ENCODE results near the gene NHERF1. TPM values are rescaled to one million over a fixed set of nuclear protein-coding genes. Genes with fewer than 3 reads are reported as not detected.
A peak's percentile ranks its signal among the peaks of the same experiment; 100 is the strongest.

Gene NHERF1
- total and polyA plus RNA-seq, 2 of the 8 experiments (the other 6 are each of a cell fraction or from before 2014, with no cell fraction given) = 92.9 to 99.2 TPM

DNA sequence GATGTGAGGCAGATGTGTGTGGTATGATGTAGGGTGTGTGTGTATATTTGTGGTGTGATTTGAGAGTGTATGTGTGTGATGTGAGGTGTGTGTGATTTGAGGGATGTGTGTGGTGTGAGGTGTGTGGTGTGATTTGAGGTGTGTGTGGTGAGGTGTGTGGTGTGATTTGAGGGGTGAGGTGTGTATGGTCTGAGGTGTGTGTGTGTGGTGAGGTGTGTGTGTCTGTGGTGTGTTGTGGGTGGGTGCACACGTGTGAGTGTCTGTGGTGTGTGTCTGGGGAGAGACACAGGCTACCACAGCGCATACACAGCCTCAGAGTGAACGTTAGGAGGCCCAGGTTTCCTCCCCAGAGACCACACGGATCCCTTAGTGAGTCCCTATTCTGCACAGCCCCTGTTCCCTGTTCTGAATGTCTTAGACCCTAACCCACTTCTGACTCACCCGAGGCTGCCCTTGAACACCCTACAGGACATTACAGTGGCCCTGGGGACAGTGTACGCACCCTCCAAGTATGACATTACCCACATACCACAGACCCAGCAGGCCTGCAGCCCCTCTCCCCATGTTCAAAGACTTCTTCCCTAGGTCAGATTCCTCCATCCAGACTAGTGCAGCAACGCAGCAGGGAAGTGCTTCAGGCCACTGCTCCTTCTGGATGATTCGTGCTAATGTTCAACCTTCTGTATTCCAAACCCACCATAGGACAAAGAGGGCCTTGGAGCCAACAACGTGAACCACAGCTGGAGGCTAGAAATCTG, 14.9 kb upstream of the NHERF1 start:
- Histone ChIP-seq H3K4ac (replicated peaks; ENCODE audit: insufficient read length, low read depth, low read length) (no peak overlapping the region), H4K5ac (ENCODE audit: insufficient read length, low read depth, low read length) (no peak overlapping the region), H2BK15ac (ENCODE audit: low read length) (peak overlapping the region; percentile 88; the same call in 1 of the 2 replicates), H4K8ac (ENCODE audit: extremely low read depth, insufficient read depth, low read length) (no peak overlapping the region), H3K4me1 (replicated peaks in 1 of 4; ENCODE audit: control insufficient read depth in 3 of 4, insufficient read depth in 4 of 4, low read length in 3 of 4) (peaks cover 5 to 15% (median 9%) of the 10 kb centered on the region in 4 experiments), H3K14ac (ENCODE audit: insufficient read length) (no peak overlapping the region), H3K79me2 (ENCODE audit: control insufficient read depth in 1 of 2, insufficient read depth in 2 of 2, low read length in 2 of 2) (no peaks in the 10 kb centered on the region), H3K9ac (replicated peaks in 1 of 4; ENCODE audit: extremely low read depth in 1 of 4, low read depth in 3 of 4, low read length in 3 of 4) (0 out of 7 replicates have a peak overlapping the region, but pooled peaks of 1 of the 4 experiments have one; percentile 14), H3K27me3 (replicated peaks in 1 of 4; ENCODE audit: control insufficient read depth in 3 of 4, extremely low read depth in 1 of 4, insufficient read depth in 3 of 4, low read length in 3 of 4) (peaks cover 0 to 8% (median 2%) of the 10 kb centered on the region in 4 experiments; a peak in 3 of 7 replicates), H3K4me3 (ENCODE audit: extremely low read depth in 1 of 4, insufficient read depth in 2 of 4, low read depth in 3 of 4, low read length in 4 of 4) (no peak overlapping the region), H2BK120ac (replicated peaks; ENCODE audit: low read depth, low read length) (no peak overlapping the region), H2BK20ac (ENCODE audit: low read length) (0 out of 2 replicates have a peak overlapping the region, but pooled peaks have one; percentile 43), H3K79me1 (ENCODE audit: low read depth, low read length) (no peaks in the 10 kb centered on the region), H4K20me1 (replicated peaks in 1 of 2; ENCODE audit: control insufficient read depth in 1 of 2, insufficient read depth in 2 of 2, low read length in 2 of 2) (peaks cover 0 to 7% of the 10 kb centered on the region in 2 experiments), H2AK5ac (ENCODE audit: low read depth, low read length) (peak overlapping the region; percentile 78; the same call in 1 of the 2 replicates), H3K23me2 (ENCODE audit: low read depth, low read length) (peaks cover 20% of the 10 kb centered on the region; the same call in 1 of the 2 replicates), H2BK12ac (ENCODE audit: low read depth, low read length) (peak overlapping the region; percentile 65; the same call in 1 of the 2 replicates), H4K91ac (replicated peaks; ENCODE audit: insufficient read length, low read length) (no peak overlapping the region), H2AFZ (ENCODE audit: low read length) (no peak overlapping the region), H3K56ac (replicated peaks; ENCODE audit: insufficient read length, low read depth, low read length) (peak overlapping the region; percentile 92), H2BK5ac (ENCODE audit: low read depth, low read length) (no peak overlapping the region), H3K36me3 (ENCODE audit: control insufficient read depth in 2 of 4, insufficient read depth in 4 of 4, low read length in 3 of 4) (no peaks in the 10 kb centered on the region), H3K27ac (ENCODE audit: low read depth, low read length) (no peak overlapping the region), H3K23ac (ENCODE audit: insufficient read length) (no peak overlapping the region), H3K4me2 (ENCODE audit: insufficient read depth in 1 of 2, low read depth in 2 of 2, low read length in 2 of 2) (no peak overlapping the region), H3K9me3 (ENCODE audit: insufficient read depth in 2 of 2, low read depth in 1 of 2, low read length in 1 of 2) (peaks cover 0 to 4% of the 10 kb centered on the region in 2 experiments; a peak in 1 of 4 replicates), H3K18ac (ENCODE audit: extremely low read depth, low read length) (no peak overlapping the region)
- DNase-seq (ENCODE audit: low read depth in 1 of 2, low spot score in 2 of 2) = no peak
- CTCF ChIA-PET (ENCODE audit: partially characterized antibody) = interaction anchor here (4.9 kb wide), 1 partner anchor 12 kb away, joined by 50 read pairs; no protein-coding TSS in a partner anchor
- POLR2A ChIA-PET (ENCODE audit: partially characterized antibody) = no interaction called here
- FAIRE-seq = no peak
- WGBS, 2 experiments (ENCODE audit: extremely low coverage in 1 of 2, insufficient coverage in 1 of 2, insufficient read length in 1 of 2, insufficient replicate concordance in 2 of 2, low coverage in 1 of 2, low lambda C conversion rate in 2 of 2, missing lambda C conversion rate in 1 of 2) = 89% methylated on average over 9 of the region's 9 CpGs; no CpG with 5 or more reads in 1 of the 2 experiments
- TF ChIP-seq BCL11A (IDR thresholded peaks at IDR 0.05; ENCODE audit: low read depth in 2 of 2, low read length in 2 of 2) = no peak
- no peak for TF ChIP-seq ZNF274 (IDR thresholded peaks at IDR 0.05; ENCODE audit: borderline replicate concordance, extremely low read depth, low read length)
- TF ChIP-seq CEBPB (IDR thresholded peaks at IDR 0.05; ENCODE audit: low read depth, low read length) = no peak
- TF ChIP-seq, protein P1, sequence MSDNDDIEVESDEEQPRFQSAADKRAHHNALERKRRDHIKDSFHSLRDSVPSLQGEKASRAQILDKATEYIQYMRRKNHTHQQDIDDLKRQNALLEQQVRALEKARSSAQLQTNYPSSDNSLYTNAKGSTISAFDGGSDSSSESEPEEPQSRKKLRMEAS (IDR thresholded peaks at IDR 0.05) = no peak
- no peak for TF ChIP-seq EZH2 (IDR thresholded peaks at IDR 0.05; ENCODE audit: low read depth, low read length, severe bottlenecking)
- TF ChIP-seq SUZ12 (IDR thresholded peaks at IDR 0.05; ENCODE audit: low read length) = no peak
- no peak for TF ChIP-seq GABPA (IDR thresholded peaks at IDR 0.05; ENCODE audit: borderline replicate concordance, insufficient read depth, low read length)
- TF ChIP-seq, protein P2, sequence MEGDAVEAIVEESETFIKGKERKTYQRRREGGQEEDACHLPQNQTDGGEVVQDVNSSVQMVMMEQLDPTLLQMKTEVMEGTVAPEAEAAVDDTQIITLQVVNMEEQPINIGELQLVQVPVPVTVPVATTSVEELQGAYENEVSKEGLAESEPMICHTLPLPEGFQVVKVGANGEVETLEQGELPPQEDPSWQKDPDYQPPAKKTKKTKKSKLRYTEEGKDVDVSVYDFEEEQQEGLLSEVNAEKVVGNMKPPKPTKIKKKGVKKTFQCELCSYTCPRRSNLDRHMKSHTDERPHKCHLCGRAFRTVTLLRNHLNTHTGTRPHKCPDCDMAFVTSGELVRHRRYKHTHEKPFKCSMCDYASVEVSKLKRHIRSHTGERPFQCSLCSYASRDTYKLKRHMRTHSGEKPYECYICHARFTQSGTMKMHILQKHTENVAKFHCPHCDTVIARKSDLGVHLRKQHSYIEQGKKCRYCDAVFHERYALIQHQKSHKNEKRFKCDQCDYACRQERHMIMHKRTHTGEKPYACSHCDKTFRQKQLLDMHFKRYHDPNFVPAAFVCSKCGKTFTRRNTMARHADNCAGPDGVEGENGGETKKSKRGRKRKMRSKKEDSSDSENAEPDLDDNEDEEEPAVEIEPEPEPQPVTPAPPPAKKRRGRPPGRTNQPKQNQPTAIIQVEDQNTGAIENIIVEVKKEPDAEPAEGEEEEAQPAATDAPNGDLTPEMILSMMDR (IDR thresholded peaks at IDR 0.05; ENCODE audit: control extremely low read depth in 1 of 3, insufficient read depth in 1 of 3, low read depth in 1 of 3, low read length in 3 of 3) = no peak
- TF ChIP-seq YY1 (IDR thresholded peaks at IDR 0.05; ENCODE audit: low read depth, low read length) = no peak

All from H1 (cell line).